K562 (cell line): ENCODE measurements around the gene ATL2. TPM values are rescaled to one million over a fixed set of nuclear protein-coding genes. Genes with fewer than 3 reads are reported as not detected.

Experiments
- ATAC-seq: fragments of 200-7000 bp; cut with Tn5 transposase; 3 replicates; pipeline ENCODE4 v1.9.1; 2020; ENCODE audit warnings: moderate library complexity
- BruUV-seq: library from RNA; stranded (reverse); fragments of 400-500 nt; replicated peaks from 2 replicates; lab custom pipeline; 2021; lab: Mats Ljungman, UMichigan
- CTCF ChIA-PET: fragments of 300-600 bp; formaldehyde crosslinking; extraction: SDS; loops from one replicate; lab custom pipeline; 2021; ENCODE audit warnings: low intra/inter-chr PET ratio; lab: Yijun Ruan, JAX
- POLR2A ChIA-PET: fragments of 300-600, 350-650 bp; sonication (Branson Sonifier 250); formaldehyde crosslinking; extraction: SDS; loops from one replicate; lab custom pipeline; 2021; ENCODE audit warnings: antibody characterized with exemption, inconsistent platforms; lab: Yijun Ruan, JAX
- DNase-seq, 4 experiments: peaks; one replicate each; pipeline versions ENCODE4 v3.0.0 to v3.0.0-alpha.2; 2011 to 2018; ENCODE audit warnings: low spot score in 3 of 4, mixed read lengths in 3 of 4; ENCODE audit errors: extremely low read depth in 1 of 4
- FAIRE-seq: peaks from 2 replicates; lab custom pipeline; 2011; peaks lifted over from hg19 to GRCh38; lab: Jason Lieb, UNC
- H2AFZ ChIP-seq: 2 replicates; pipeline ENCODE4 v1.6.0; 2011; ENCODE audit warnings: low read depth, low read length, control low read depth, inconsistent platforms
- H3K27ac ChIP-seq: fragments of 200-600 bp; 3 replicates; pipeline ENCODE4 v1.8.0; 2011; ENCODE audit warnings: low read depth, mild to moderate bottlenecking, control low read depth, inconsistent platforms, low read length, moderate library complexity, mixed read lengths; ENCODE audit errors: extremely low read depth
- H3K27me3 ChIP-seq, 2 experiments: fragments of 300-600 bp in 1 of 2; 2 replicates in 1 of 2; 3 replicates in 1 of 2; pipeline versions ENCODE4 v1.6.0 to v1.8.0; 2011; ENCODE audit warnings: inconsistent platforms in 2 of 2, low read length in 2 of 2, mild to moderate bottlenecking in 1 of 2, mixed read lengths in 1 of 2, moderate library complexity in 1 of 2; ENCODE audit not compliant: control insufficient read depth in 2 of 2, insufficient read depth in 2 of 2
- H3K36me3 ChIP-seq: fragments of 300-600 bp; 3 replicates; pipeline ENCODE4 v1.8.0; 2011; ENCODE audit warnings: mild to moderate bottlenecking, low read length, inconsistent platforms; ENCODE audit not compliant: control insufficient read depth, insufficient read depth
- H3K4me1 ChIP-seq, 2 experiments: fragments of 200-600 bp in 1 of 2; replicated peaks in 1 of 2; 2 replicates in 1 of 2; 3 replicates in 1 of 2; pipeline versions ENCODE4 v1.5.1 to v1.8.0; 2011; ENCODE audit warnings: inconsistent platforms in 2 of 2, low read length in 2 of 2, mild to moderate bottlenecking in 1 of 2, mixed read lengths in 1 of 2, moderate library complexity in 1 of 2; ENCODE audit not compliant: control insufficient read depth in 2 of 2, insufficient read depth in 2 of 2
- H3K4me2 ChIP-seq: 2 replicates; pipeline ENCODE4 v1.6.1; 2011; ENCODE audit warnings: low read length, control low read depth, inconsistent platforms, mixed read lengths; ENCODE audit not compliant: insufficient read depth
- H3K4me3 ChIP-seq: fragments of 200-600 bp; sonication (generic), shearing (Covaris generic); 2 replicates; pipeline ENCODE4 v1.5.1; 2016; ENCODE audit warnings: control low read depth, inconsistent platforms
- H3K79me2 ChIP-seq: fragments of 200-600 bp; 3 replicates; pipeline ENCODE4 v1.8.0; 2011; ENCODE audit warnings: low read length, inconsistent platforms; ENCODE audit not compliant: control insufficient read depth, insufficient read depth
- H3K9ac ChIP-seq, 2 experiments: 2 replicates each; pipeline versions ENCODE4 v1.6.0 to v1.6.1; 2011; ENCODE audit warnings: low read depth in 2 of 2, low read length in 2 of 2, control low read depth in 1 of 2, inconsistent platforms in 1 of 2, mild to moderate bottlenecking in 1 of 2, mixed read lengths in 1 of 2; ENCODE audit not compliant: insufficient read depth in 1 of 2
- H3K9me1 ChIP-seq: one replicate; pipeline ENCODE4 v1.6.0; 2011; ENCODE audit warnings: inconsistent platforms, mild to moderate bottlenecking, low read length, moderate library complexity; ENCODE audit not compliant: control insufficient read depth, insufficient read depth
- H3K9me3 ChIP-seq: replicated peaks from 2 replicates; pipeline ENCODE4 v1.5.1; 2011; ENCODE audit warnings: low read depth, low read length, inconsistent platforms; ENCODE audit not compliant: control insufficient read depth, insufficient read depth
- H4K20me1 ChIP-seq: replicated peaks from 2 replicates; pipeline ENCODE4 v1.6.1; 2011; ENCODE audit warnings: low read length, inconsistent platforms, mixed read lengths; ENCODE audit not compliant: control insufficient read depth, insufficient read depth
- ARID2 ChIP-seq: fragments of 450-650 bp; IDR thresholded peaks from 2 replicates; pipeline ENCODE4 v1.6.1; 2017; ENCODE audit warnings: antibody characterized with exemption, mild to moderate bottlenecking
- ARID3A ChIP-seq: IDR thresholded peaks from 2 replicates; pipeline ENCODE4 v1.6.1; 2012; ENCODE audit warnings: low read depth, low read length, improper control_type of control experiment, borderline replicate concordance
- CC2D1A ChIP-seq: fragments of 450-650 bp; IDR thresholded peaks from 2 replicates; pipeline ENCODE4 v1.6.1; 2017; ENCODE audit warnings: mild to moderate bottlenecking
- MAFF ChIP-seq: IDR thresholded peaks from 2 replicates; pipeline ENCODE4 v1.6.1; 2012; ENCODE audit warnings: low read length, improper control_type of control experiment
- MAFK ChIP-seq: IDR thresholded peaks from 2 replicates; pipeline ENCODE4 v1.6.1; 2011; ENCODE audit warnings: low read length, improper control_type of control experiment
- PML ChIP-seq: IDR thresholded peaks from 2 replicates; pipeline ENCODE4 v1.6.1; 2012; ENCODE audit warnings: low read length, inconsistent platforms
- RAD21 ChIP-seq, 2 experiments: fragments of 250-450 bp in 1 of 2; fragments of 450-650 bp in 1 of 2; sonication (Bioruptor Pico) in 1 of 2; formaldehyde crosslinking in 1 of 2; IDR thresholded peaks in 1 of 2; conservative IDR thresholded peaks in 1 of 2; 2 replicates each; pipeline versions ENCODE4 v1.4.0 to v1.8.0; 2020 to 2022; ENCODE audit warnings: mild to moderate bottlenecking in 2 of 2, moderate library complexity in 1 of 2
- WGBS: fragments of 100-300 bp; shearing (Covaris generic); methylation state at CpG from one replicate; pipeline ENCODE4 v1.1.6; 2016; ENCODE audit warnings: low coverage, mixed read lengths; ENCODE audit not compliant: insufficient coverage; ENCODE audit errors: missing lambda C conversion rate; 5-methylcytosine and 5-hydroxymethylcytosine counted together
- in situ Hi-C: fragments of 300-500 bp; cut with MboI; formaldehyde crosslinking; loops from 4 replicates; pipeline ENCODE4 v1.15.0; 2018; ENCODE audit warnings: inconsistent platforms, mixed read lengths
- intact Hi-C: fragments of 100-400 bp; cut with micrococcal nuclease; formaldehyde crosslinking; loops from 2 replicates; pipeline ENCODE4 v1.14.2; 2022
- polyA plus RNA-seq, 8 experiments: library from polyadenylated mRNA; depleted of rRNA in 4 of 8; stranded (reverse) in 5 of 8; unstranded in 3 of 8; fragments of >200 nt; fragmentation: Nextera tagmentation in 2 of 8; fragmentation: Illumina TruSeq in 1 of 8; extraction: Ambion mirVana in 2 of 8; extraction: Trizol in 1 of 8; gene quantifications; 2 replicates each; pipeline versions ENCODE4 v1.2.1 to v1.2.3, GENCODE V29; 2011 to 2014; ENCODE audit warnings: inconsistent platforms in 1 of 8, missing spikeins in 1 of 8
- total RNA-seq, 7 experiments: library from RNA; depleted of rRNA in 6 of 7; stranded (reverse); fragments of >200 nt in 6 of 7; fragmentation: Illumina TruSeq in 2 of 7; extraction: Trizol in 2 of 7; gene quantifications; 2 replicates each; pipeline versions ENCODE4 v1.2.1 to v1.2.3, GENCODE V29; 2011 to 2021; ENCODE audit warnings: low replicate concordance in 1 of 7
- TF ChIP-seq, protein P1 (sequence below), 2 experiments: fragments of 450-650 bp; formaldehyde crosslinking in 1 of 2; IDR thresholded peaks; 2 replicates each; pipeline versions ENCODE4 v1.4.0 to v1.6.1; 2014 to 2020; ENCODE audit warnings: mild to moderate bottlenecking in 2 of 2, borderline replicate concordance in 1 of 2, low read depth in 1 of 2

The ATL2 gene
- total and polyA plus RNA-seq, 9 of the 15 experiments (the other 6 are each of a cell fraction or from before 2014, with no cell fraction given) = 12.0 to 80.8 (median 70.2) TPM

- no peak for TF ChIP-seq ARID3A
Observed at GRCh38 chr2:38317725-38318124, 59.3 kb downstream of the ATL2 start (continued).

- no peak overlapping the region for H2AFZ ChIP-seq
- peaks cover 7% of the 10 kb centered on the region; the same call in 2 of the 3 replicates for H3K79me2 ChIP-seq
- in situ Hi-C loops (loop anchor here (5.0 kb wide), 1 partner anchor 191 kb away; no protein-coding TSS in a partner anchor), intact Hi-C loops (loop anchor here (1.0 to 5.0 kb wide), 5 partner anchors 60 to 426 kb away; no protein-coding TSS in a partner anchor)
- ChIA-PET CTCF (interaction anchor here (0.6 to 2.2 kb wide), 5 partner anchors 60 to 226 kb away, joined by 3 to 18 read pairs (median 5); no protein-coding TSS in a partner anchor), POLR2A (interaction anchor here (0.6 to 1.6 kb wide), 4 partner anchors 48 to 274 kb away, joined by 3 to 5 read pairs (median 4); no protein-coding TSS in a partner anchor)
- no peak overlapping the region for H3K9ac ChIP-seq
- FAIRE-seq = peak; percentile 62
- WGBS = 65% methylated on average over 2 of the region's 2 CpGs
- BruUV-seq = no TSS peak
- H3K27me3 ChIP-seq = no peaks in the 10 kb centered on the region
- peak; percentile 31 to 58 (median 38) for DNase-seq
- no peaks in the 10 kb centered on the region for H3K9me3 ChIP-seq
- H3K9me1 ChIP-seq = no peaks in the 10 kb centered on the region
- peaks cover 87% of the 10 kb centered on the region for H3K36me3 ChIP-seq
- H3K4me3 ChIP-seq = no peak overlapping the region
- no peak overlapping the region for H3K4me2 ChIP-seq
- no peak overlapping the region for H3K27ac ChIP-seq
- no peaks in the 10 kb centered on the region for H3K4me1 ChIP-seq
- ATAC-seq = peak; percentile 89
- H4K20me1 ChIP-seq = no peaks in the 10 kb centered on the region
- TF ChIP-seq MAFK = peak; percentile 69
- TF ChIP-seq, protein P1, sequence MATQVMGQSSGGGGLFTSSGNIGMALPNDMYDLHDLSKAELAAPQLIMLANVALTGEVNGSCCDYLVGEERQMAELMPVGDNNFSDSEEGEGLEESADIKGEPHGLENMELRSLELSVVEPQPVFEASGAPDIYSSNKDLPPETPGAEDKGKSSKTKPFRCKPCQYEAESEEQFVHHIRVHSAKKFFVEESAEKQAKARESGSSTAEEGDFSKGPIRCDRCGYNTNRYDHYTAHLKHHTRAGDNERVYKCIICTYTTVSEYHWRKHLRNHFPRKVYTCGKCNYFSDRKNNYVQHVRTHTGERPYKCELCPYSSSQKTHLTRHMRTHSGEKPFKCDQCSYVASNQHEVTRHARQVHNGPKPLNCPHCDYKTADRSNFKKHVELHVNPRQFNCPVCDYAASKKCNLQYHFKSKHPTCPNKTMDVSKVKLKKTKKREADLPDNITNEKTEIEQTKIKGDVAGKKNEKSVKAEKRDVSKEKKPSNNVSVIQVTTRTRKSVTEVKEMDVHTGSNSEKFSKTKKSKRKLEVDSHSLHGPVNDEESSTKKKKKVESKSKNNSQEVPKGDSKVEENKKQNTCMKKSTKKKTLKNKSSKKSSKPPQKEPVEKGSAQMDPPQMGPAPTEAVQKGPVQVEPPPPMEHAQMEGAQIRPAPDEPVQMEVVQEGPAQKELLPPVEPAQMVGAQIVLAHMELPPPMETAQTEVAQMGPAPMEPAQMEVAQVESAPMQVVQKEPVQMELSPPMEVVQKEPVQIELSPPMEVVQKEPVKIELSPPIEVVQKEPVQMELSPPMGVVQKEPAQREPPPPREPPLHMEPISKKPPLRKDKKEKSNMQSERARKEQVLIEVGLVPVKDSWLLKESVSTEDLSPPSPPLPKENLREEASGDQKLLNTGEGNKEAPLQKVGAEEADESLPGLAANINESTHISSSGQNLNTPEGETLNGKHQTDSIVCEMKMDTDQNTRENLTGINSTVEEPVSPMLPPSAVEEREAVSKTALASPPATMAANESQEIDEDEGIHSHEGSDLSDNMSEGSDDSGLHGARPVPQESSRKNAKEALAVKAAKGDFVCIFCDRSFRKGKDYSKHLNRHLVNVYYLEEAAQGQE (IDR thresholded peaks at IDR 0.05; ENCODE audit: borderline replicate concordance) = peak; percentile 80; the same call in 1 of the 2 replicates
- TF ChIP-seq, protein P1 (CRISPR knock-in tag; IDR thresholded peaks at IDR 0.05; ENCODE audit: low read depth) = no peak
- TF ChIP-seq PML = peak; percentile 38; the same call in 1 of the 2 replicates
- peak; percentile 70 for TF ChIP-seq MAFF
- peak; percentile 88 to 91 for TF ChIP-seq RAD21 (CRISPR knock-in tag; conservative IDR thresholded peaks at IDR 0.05 in 1 of 2, IDR thresholded peaks at IDR 0.05 in 1 of 2)
- TF ChIP-seq ARID2 = peak; percentile 66; the same call in 1 of the 2 replicates
- TF ChIP-seq CC2D1A = peak; percentile 25; the same call in 1 of the 2 replicates
Observed at GRCh38 chr2:38315707-38316333, 61.3 kb downstream of the ATL2 start.
